ENCODE results near the gene PHLDA1.

PHLDA1 gene

GRCh38 chr12:76031414-76032042 lies at the start of gene PHLDA1:
Gene PHLDA1, minus strand, starts transcription at chr12:76031776.
- DNase-seq: peak; percentile 74

- no peak for DNase-seq
These were observed 49.3 kb upstream of the PHLDA1 start for GRCh38 chr12:76080729-76081415.

- DNase-seq: no peak
These were observed 48.6 kb upstream of the PHLDA1 start for GRCh38 chr12:76080017-76080728.

- no peak for DNase-seq
These were observed 47.2 kb upstream of the PHLDA1 start for GRCh38 chr12:76078748-76079147.

- no peak for DNase-seq
These were observed 43.9 kb upstream of the PHLDA1 start for GRCh38 chr12:76075448-76075847.

GRCh38 chr12:76074701-76075336 lies 43.2 kb upstream of the PHLDA1 start:
- DNase-seq: no peak

- DNase-seq: no peak
These were observed 42.0 kb upstream of the PHLDA1 start for GRCh38 chr12:76073561-76073960.

- no peak for DNase-seq
These were observed 41.0 kb upstream of the PHLDA1 start for GRCh38 chr12:76072568-76072967.

GRCh38 chr12:76069339-76069738 lies 37.8 kb upstream of the PHLDA1 start:
- no peak for DNase-seq

- no peak for DNase-seq
These were observed 34.3 kb upstream of the PHLDA1 start for GRCh38 chr12:76065917-76066316.

GRCh38 chr12:76064904-76065303 lies 33.3 kb upstream of the PHLDA1 start:
- no peak for DNase-seq

GRCh38 chr12:76060111-76060510 lies 28.5 kb upstream of the PHLDA1 start:
- DNase-seq: no peak

GRCh38 chr12:76057326-76057725 lies 25.8 kb upstream of the PHLDA1 start:
- no peak for DNase-seq

GRCh38 chr12:76055393-76055792 lies 23.8 kb upstream of the PHLDA1 start:
- DNase-seq: no peak

GRCh38 chr12:76049575-76050251 lies 18.1 kb upstream of the PHLDA1 start:
- DNase-seq: no peak

- no peak for DNase-seq
These were observed 16.2 kb upstream of the PHLDA1 start for GRCh38 chr12:76047742-76048141.

- DNase-seq: no peak
These were observed 15.5 kb upstream of the PHLDA1 start for GRCh38 chr12:76047060-76047459.

GRCh38 chr12:76043377-76043776 lies 11.8 kb upstream of the PHLDA1 start:
- DNase-seq: no peak

GRCh38 chr12:76042147-76042546 lies 10.6 kb upstream of the PHLDA1 start:
- no peak for DNase-seq

GRCh38 chr12:76041406-76041805 lies 9.8 kb upstream of the PHLDA1 start:
- no peak for DNase-seq

- no peak for DNase-seq
These were observed 8.9 kb upstream of the PHLDA1 start for GRCh38 chr12:76040461-76040860.

GRCh38 chr12:76038176-76038575 lies 6.6 kb upstream of the PHLDA1 start:
- DNase-seq: no peak
